GM19193 (cell line): Measurements from ENCODE around the gene DHRS12.

Experiments used
- POLR2A ChIP-seq: IDR thresholded peaks from 4 replicates; pipeline ENCODE4 v1.6.1; 2011; ENCODE audit not compliant: insufficient read depth, insufficient read length; ENCODE audit errors: extremely low read depth

The DHRS12 gene, protein sequence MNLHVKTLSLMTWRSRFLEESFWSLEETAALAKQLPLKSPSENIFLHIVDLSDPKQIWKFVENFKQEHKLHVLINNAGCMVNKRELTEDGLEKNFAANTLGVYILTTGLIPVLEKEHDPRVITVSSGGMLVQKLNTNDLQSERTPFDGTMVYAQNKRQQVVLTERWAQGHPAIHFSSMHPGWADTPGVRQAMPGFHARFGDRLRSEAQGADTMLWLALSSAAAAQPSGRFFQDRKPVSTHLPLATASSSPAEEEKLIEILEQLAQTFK

DNA sequence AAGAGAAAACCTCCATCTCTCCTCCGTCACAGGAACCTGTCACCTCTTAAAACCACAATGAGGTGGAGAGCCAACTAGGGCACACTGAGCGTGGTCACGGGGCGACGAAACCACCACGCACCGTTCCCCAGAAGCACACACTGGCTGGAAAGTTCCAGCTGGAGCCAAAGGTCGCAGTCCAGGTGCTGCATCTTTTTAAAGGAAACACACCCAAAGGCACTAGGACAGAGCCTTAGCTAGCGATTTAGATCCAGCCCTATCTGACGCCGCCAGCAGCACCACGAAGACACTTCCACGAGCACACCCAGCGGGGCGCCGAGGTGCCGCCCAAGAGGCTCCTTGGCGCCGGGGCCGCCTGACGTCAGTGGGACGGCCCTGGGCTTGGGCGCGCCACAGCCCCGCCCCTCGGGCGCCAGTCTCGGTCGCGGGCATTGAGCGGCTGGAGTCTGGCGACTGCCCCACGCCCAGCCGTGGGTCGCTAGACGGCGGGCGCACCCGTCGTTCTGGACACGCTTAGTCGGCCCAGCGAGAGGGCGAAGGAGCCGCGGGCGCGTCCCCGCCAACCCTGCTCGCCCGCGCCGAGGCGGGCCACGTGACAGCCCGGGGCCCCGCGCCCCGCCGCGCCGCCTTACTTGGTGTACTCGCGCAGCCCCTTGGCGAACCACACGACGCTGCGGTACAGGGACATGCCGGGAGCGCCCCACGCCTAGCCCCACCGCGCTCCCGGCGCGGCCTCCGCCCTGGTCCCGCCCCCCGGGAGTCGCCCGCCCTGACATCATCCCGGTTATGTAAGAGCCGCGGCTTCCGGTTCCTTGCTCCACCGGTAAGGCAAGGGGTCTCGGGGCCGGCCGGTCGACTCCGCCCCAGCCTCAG is at the start of gene DHRS12:
Gene DHRS12, minus strand, starts transcription at position 742 of the 873 bp plus-strand sequence. CDS start 4,504 bp downstream, outside the sequence.
- TF ChIP-seq POLR2A: peak; percentile 82

DNA sequence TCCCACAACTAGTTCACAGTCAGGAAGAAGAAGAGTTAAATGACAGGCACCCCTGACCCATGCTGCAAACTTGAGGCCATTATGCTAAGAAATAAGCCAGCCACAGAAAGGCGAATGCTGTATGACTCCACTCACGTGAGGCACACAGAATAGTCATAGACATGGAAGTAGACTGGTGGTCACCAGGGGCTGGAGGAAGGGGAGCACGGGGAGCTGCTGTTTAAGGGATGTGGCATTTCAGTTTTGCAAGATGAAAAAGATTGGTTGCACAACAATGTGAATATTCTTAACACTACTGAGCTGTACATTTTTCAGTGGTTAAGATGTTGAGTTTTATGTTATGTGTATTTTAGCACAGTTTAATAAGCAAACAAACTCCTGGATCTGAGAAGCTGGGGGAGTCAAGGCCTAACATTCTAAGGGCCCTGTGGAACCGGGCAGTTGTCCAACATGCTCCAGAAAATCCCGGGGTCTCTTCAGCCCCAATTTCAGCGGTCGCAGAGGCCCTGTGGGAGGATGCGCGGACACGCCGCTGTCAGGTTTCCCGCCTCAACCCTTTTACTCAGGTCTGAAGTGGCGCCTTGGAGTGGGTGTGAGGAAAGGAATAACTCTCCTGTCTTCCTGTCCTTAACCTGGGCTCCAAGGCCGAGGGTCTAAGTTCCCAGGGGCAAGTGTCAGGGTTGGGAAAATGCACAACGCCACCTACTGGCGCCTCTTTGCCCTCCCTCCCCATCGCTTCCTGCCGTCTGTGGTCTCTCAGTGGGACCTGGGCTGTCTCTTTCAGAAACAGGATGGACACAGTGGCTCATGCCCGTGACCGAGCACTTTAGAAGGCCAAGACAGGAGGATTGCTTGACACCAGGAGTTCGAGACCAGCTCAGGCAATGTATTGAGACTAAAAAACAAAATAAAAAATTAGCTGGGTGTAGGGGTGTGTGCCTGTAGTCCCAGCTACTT is 45.5 kb upstream of the DHRS12 start:
- TF ChIP-seq POLR2A: no peak

DNA sequence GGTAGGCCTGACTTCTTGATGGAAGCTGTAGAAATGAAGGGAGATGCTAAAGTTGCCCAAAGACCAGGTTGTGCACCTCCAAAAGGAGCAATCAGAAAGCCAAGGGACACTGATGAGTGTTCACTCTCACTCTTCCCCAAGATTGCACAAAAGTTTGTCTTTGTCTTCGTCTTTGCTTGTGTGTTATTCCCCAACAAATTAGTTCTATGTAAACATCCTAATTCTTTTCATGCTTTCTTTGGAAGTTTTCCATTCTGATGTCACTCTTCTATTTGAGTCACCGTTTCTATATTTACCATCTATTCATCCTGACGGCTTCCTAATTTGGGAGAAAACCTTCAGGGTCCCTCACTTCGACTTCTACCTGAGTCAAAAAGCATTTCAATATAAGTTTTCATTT is 44.7 kb upstream of the DHRS12 start:
- no peak for TF ChIP-seq POLR2A

DNA sequence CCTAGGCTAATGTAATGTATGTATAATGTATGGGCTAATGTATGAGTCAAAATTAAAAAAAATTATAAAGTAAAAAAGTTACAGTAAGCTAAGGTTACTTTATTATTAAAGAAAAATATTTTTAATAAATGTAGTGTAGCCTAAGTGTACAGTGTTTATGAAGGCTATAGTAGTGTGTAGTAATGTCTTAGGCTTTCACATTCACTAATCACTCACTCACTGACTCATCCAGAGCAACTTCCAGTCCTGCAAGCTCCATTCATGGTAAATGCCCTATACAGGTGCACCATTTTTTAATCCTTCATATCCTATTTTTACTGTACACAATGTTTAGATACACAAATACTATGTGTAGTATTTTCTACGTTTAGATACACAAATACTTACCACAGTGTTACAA is 42.8 kb upstream of the DHRS12 start:
- no peak for TF ChIP-seq POLR2A

DNA sequence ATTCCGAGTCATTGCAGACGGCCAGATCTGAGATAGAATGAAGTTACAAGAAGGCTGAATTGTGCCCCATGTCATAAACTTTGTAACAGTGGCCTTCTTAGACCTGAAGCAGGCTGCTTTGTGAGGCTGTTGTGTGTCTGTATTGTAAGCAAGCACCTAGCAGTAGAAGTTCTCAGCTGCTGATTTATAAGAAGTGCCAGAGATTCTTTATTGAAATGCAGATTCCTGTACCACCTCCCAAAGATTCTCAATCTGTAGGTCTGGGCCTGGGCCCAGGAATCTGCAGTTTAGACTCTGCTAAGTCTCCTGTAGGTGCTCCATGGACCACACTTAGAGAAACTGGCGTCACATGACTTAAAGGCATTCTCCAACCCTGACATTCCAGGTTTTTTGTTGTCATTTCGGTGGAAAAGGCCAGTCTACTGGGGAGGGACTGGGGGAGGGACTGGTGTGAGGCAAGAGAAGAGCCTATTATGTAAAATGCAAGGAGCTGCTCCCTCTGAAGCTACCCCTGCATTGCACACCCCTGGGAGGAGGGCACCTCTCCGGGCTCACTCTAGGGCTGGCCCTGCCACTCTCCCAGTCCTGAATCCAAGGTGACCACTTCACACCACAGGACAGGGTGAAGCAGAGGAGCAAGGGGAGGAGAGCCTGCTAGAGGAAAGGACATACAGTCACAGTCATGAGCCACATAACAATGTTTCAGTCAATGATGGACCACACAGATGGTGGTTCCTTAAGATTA is 41.8 kb upstream of the DHRS12 start:
- TF ChIP-seq POLR2A: no peak

DNA sequence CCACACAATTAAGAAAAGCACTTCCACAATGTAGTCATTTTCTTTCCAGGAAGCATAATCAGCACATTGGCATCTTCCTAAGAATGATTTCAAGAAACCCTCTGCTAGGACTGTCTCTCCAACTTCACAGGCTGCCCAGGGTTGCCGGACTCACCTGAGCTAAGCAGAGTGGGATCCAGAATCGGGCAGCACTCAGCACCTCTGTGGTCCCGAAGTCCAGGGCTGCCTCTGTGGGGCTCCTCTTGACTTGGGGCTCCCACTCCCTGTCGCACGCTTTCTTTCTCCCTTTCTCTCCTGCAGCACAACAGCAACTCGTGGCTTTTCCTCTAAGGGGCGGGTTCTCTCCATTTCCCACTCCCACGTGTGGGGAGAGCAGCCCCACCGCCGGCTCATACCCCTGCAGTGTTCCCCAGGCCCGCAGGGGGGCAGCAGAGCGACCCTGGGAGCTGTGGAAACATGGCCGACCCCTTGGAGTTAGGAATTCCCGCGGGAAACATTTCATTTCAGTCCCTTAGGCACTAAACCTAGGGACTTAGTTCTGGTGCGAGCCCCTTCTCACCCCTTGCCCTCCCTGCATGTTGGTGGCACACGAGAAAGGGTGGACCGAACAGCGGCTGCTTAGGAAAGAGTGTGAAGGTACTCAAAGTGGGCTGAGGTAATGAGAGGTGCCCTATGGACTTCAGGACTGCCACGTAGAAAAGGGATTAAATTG is 41.1 kb upstream of the DHRS12 start, which contains the start of gene TMEM272:
Gene TMEM272, minus strand, starts transcription at position 316 of the 712 bp plus-strand sequence. CDS start 6,647 bp downstream, outside the sequence.
- no peak for TF ChIP-seq POLR2A

DNA sequence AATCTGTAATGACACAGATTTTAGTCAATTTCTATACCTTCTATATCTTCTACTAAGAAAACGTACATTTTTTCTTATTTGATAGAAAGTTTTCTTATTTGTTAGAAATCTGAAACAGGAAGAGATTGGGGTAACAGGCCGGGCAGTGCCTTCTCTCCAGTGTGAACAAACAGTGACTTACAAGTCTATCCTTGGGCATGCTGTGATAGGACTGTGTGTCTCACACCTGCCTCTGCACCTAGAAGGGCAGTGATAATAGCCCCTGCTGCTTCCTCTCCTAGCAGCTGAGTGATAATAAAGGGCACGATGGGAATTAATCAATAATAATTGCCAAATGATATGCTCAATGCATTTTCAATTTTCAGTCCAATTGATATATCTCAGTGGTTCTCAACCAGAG is 39.6 kb upstream of the DHRS12 start:
- no peak for TF ChIP-seq POLR2A

DNA sequence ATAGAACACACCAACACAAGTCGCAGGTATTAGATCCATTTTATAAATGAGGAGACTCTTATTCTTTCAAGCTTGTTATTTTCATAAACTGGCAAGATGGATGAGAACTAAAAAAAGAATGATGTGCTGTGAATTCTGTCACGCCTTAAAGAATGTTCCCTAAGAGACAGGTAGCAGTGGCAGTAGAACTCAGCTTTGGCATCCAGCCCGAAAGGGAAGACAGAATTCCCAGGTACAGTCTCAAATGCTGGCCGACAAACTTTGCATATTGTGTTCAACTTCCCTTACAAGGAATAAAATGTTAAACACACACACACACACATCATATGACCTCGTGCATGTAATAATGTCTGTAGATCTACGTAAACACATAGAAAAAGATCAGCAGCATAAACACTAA is 37.8 kb upstream of the DHRS12 start:
- TF ChIP-seq POLR2A: no peak

DNA sequence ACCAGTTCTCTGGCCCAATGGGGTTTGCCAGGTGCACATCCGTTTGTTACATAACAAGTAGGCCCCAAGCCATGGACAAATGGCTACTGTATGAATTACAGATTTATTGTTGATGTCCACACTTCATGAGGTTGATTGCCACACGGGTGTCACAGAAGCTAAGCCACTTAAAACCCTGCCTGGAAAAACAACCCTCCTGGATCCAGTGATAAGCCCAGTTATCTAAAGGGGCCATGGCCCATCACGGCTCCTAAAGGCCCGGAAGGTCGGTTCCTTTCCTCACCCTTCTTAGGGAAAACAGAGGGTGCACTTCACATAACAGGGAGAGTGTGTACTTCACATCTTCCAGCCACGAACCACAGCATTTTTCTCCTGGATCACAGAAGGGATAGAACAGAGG is 37.0 kb upstream of the DHRS12 start:
- TF ChIP-seq POLR2A: no peak

DNA sequence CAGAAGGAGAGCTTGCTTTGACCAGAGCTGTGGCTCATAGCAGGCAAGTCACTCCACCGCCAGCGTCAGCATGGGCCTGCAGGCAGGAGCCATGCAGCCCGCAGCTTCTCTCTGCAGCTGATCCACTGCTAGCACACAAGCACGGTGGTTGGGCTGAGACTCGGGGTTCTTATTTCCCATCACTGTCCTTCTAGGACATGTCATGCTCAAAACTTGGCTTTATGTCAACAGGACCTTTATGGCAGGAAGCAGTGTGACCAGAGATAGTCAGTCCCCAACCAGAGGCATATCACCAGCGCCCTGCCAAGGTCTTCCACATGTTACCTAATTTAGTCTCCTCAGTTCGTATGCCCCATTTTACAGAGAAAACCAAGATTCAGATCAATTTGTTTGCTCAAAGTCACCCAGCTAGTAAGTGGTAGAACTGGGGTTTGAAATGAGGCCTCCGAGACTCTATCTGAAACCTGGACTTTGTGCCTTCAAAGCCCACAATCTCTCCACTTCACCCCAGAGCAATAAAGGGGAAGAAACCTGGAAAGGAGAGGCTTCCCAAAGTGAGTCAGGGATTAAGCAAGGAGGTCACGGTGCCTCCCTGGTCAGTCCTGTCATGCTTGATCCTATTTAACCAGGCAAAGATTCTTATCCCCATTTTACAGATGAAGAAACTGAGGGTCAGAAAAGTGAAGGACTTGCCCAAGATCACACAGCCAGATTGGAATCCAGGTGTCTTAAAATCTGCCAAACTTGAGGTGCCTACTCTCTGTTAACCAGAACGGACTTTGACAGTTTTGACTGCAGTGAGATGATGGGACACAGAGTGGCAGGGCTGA is 36.0 kb upstream of the DHRS12 start:
- no peak for TF ChIP-seq POLR2A

DNA sequence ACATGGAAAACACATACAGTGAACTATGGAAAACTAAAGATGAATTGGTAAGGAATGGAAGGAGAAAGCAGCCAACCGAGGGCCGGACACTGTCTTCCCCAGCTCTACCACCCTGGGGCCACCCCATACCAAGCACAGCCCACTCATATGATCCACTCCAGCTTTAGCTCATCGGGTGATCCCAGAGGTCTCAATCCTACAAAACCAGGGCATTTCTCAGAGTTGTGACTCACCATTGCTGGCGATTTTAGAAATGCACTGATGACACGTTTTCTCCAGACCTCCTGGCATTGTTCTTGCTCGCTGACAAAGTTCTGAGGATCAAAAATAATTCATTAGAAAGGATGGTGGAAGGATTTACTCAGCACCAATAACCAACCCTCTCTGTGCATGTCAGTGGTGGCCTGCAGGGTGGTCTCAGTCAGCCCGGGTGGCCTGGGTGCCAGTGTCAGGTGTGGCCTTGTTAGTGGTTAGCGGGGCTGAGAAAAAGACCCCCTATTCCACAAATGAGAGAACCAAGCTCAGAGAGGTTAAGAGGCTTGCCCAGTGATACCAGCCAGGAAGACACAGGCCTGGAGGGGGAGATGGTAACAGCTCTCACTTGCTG is 34.4 kb upstream of the DHRS12 start:
- TF ChIP-seq POLR2A: no peak

DNA sequence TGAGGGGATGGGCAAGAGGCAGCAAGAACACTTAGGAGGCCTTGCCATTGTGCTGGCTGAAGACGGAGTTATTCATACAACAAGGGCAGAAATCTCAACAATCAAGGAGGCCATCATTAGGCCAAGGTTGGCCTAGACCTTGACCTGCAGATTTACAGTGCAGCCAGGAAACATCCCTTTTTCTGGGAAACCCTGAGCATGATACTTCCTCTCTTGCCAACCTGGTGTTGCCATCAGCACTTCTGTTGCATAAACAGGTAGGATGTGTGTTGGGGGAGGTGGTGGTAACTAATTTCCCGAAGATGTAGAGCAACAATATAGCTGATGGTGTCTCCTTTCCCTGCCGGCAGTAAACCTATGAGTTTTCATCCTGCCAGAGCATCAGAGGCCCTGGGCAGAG is 33.1 kb upstream of the DHRS12 start:
- no peak for TF ChIP-seq POLR2A
